HepG2 (cell line): Measurements from ENCODE around the gene SH3YL1. TPM values are rescaled to one million over a fixed set of nuclear protein-coding genes. Genes with fewer than 3 reads are reported as not detected.

Source experiments
- ATAC-seq: fragments of 200-7000 bp; cut with Tn5 transposase; 3 replicates; pipeline ENCODE4 v1.9.1; 2020; ENCODE audit warnings: mild to moderate bottlenecking, moderate library complexity
- BruUV-seq: library from RNA; stranded (reverse); fragments of 400-500 nt; replicated peaks from 2 replicates; lab custom pipeline; 2021; lab: Mats Ljungman, UMichigan
- CTCF ChIA-PET: fragments of 300-600 bp; formaldehyde crosslinking; extraction: SDS; loops from one replicate; lab custom pipeline; 2021; ENCODE audit warnings: low total read pairs, inconsistent platforms, low intra/inter-chr PET ratio; lab: Yijun Ruan, JAX
- POLR2A ChIA-PET: fragments of 350-600 bp; sonication (Branson Sonifier 250); formaldehyde crosslinking; loops from one replicate; lab custom pipeline; 2020; ENCODE audit warnings: antibody characterized with exemption, inconsistent platforms; lab: Yijun Ruan, JAX
- DNase-seq: peaks from one replicate; pipeline ENCODE4 v3.0.0-alpha.2; 2015; ENCODE audit warnings: low spot score
- FAIRE-seq: peaks from 3 replicates; lab custom pipeline; 2011; peaks lifted over from hg19 to GRCh38; lab: Jason Lieb, UNC
- H2AFZ ChIP-seq: one replicate; pipeline ENCODE4 v1.6.1; 2011; ENCODE audit warnings: low read length, inconsistent platforms
- H3K27ac ChIP-seq: fragments of 300-600 bp; 3 replicates; pipeline ENCODE4 v1.8.0; 2011; ENCODE audit warnings: mixed run types, mild to moderate bottlenecking, mixed read lengths, low read length, inconsistent platforms; ENCODE audit not compliant: insufficient read depth; ENCODE audit errors: extremely low read length
- H3K27me3 ChIP-seq, 2 experiments: fragments of 200-600 bp in 1 of 2; 2 replicates in 1 of 2; 3 replicates in 1 of 2; pipeline versions ENCODE4 v1.6.0 to v1.8.0; 2011; ENCODE audit warnings: low read length in 2 of 2, mild to moderate bottlenecking in 2 of 2, moderate library complexity in 2 of 2, inconsistent platforms in 1 of 2; ENCODE audit not compliant: insufficient read depth in 2 of 2, control insufficient read depth in 1 of 2
- H3K36me3 ChIP-seq, 2 experiments: fragments of 200-600 bp in 1 of 2; replicated peaks in 1 of 2; 2 replicates in 1 of 2; 3 replicates in 1 of 2; pipeline versions ENCODE4 v1.5.1 to v1.8.0; 2011; ENCODE audit warnings: low read length in 2 of 2, inconsistent platforms in 1 of 2; ENCODE audit not compliant: insufficient read depth in 2 of 2, control insufficient read depth in 1 of 2
- H3K4me1 ChIP-seq: 2 replicates; pipeline ENCODE4 v1.5.1; 2012; ENCODE audit warnings: low read length, inconsistent platforms; ENCODE audit not compliant: insufficient read depth
- H3K4me2 ChIP-seq: 2 replicates; pipeline ENCODE4 v1.6.0; 2011; ENCODE audit warnings: low read depth, low read length, inconsistent platforms
- H3K4me3 ChIP-seq, 3 experiments: fragments of 200-600 bp in 1 of 3; sonication (generic), shearing (Covaris generic) in 1 of 3; replicated peaks in 1 of 3; 2 replicates each; pipeline ENCODE4 v1.5.1; 2011 to 2016; ENCODE audit warnings: low read length in 3 of 3, inconsistent platforms in 2 of 3, low read depth in 2 of 3, mild to moderate bottlenecking in 2 of 3, control low read depth in 1 of 3, mixed read lengths in 1 of 3; ENCODE audit not compliant: insufficient read depth in 1 of 3
- H3K79me2 ChIP-seq: one replicate; pipeline ENCODE4 v1.6.1; 2011; ENCODE audit warnings: low read length, inconsistent platforms; ENCODE audit not compliant: insufficient read depth
- H3K9ac ChIP-seq: 2 replicates; pipeline ENCODE4 v1.6.0; 2011; ENCODE audit warnings: mild to moderate bottlenecking, low read depth, low read length, inconsistent platforms; ENCODE audit not compliant: insufficient read depth
- H3K9me3 ChIP-seq: 2 replicates; pipeline ENCODE4 v1.5.1; 2012; ENCODE audit warnings: mild to moderate bottlenecking, low read length
- H4K20me1 ChIP-seq: 2 replicates; pipeline ENCODE4 v1.6.0; 2011; ENCODE audit warnings: inconsistent platforms, mild to moderate bottlenecking, low read length, moderate library complexity; ENCODE audit not compliant: insufficient read depth
- ADNP ChIP-seq: sonication (generic); formaldehyde crosslinking; IDR thresholded peaks from 2 replicates; pipeline ENCODE4 v1.4.0; 2020; ENCODE audit warnings: missing genetic modification reagents
- AKAP8 ChIP-seq: sonication (generic); formaldehyde crosslinking; IDR thresholded peaks from 2 replicates; pipeline ENCODE4 v1.5.1; 2020; ENCODE audit warnings: mild to moderate bottlenecking, missing genetic modification reagents
- KDM5B ChIP-seq: sonication (generic); formaldehyde crosslinking; IDR thresholded peaks from 2 replicates; pipeline ENCODE4 v1.4.0; 2020; ENCODE audit warnings: missing genetic modification reagents, mild to moderate bottlenecking, borderline replicate concordance
- SIX4 ChIP-seq: sonication (generic); formaldehyde crosslinking; IDR thresholded peaks from 2 replicates; pipeline ENCODE4 v1.4.0; 2020; ENCODE audit warnings: missing genetic modification reagents
- STAT5B ChIP-seq: sonication (generic); formaldehyde crosslinking; IDR thresholded peaks from 2 replicates; pipeline ENCODE4 v1.4.0; 2020; ENCODE audit warnings: missing genetic modification reagents
- ZKSCAN1 ChIP-seq: fragments of 150-350 bp; IDR thresholded peaks from 2 replicates; pipeline ENCODE4 v1.6.1; 2014; ENCODE audit warnings: low read length
- ZNF30 ChIP-seq: sonication (generic); formaldehyde crosslinking; IDR thresholded peaks from 2 replicates; pipeline ENCODE4 v1.5.0; 2020; ENCODE audit warnings: mild to moderate bottlenecking, missing genetic modification reagents
- ZNF768 ChIP-seq: sonication (generic); formaldehyde crosslinking; IDR thresholded peaks from 2 replicates; pipeline ENCODE4 v1.4.0; 2020; ENCODE audit warnings: missing genetic modification reagents
- WGBS: methylation state at CpG from one replicate; pipeline ENCODE4 v1.1.6; 2017; ENCODE audit warnings: low lambda C conversion rate; 5-methylcytosine and 5-hydroxymethylcytosine counted together
- in situ Hi-C: cut with HindIII; loops from 2 replicates; pipeline ENCODE4 v1.10.0; 2017; ENCODE audit warnings: low pct_unique_long_range_greater_than_20kb; ENCODE audit not compliant: extremely low pct_ligation_motif_present
- intact Hi-C: fragments of 100-400 bp; cut with micrococcal nuclease; formaldehyde crosslinking; loops from one replicate; pipeline ENCODE4 v1.10.0; 2022; ENCODE audit not compliant: unreplicated experiment
- polyA plus RNA-seq, 8 experiments: library from polyadenylated mRNA; depleted of rRNA in 3 of 8; stranded (reverse) in 7 of 8; unstranded in 1 of 8; fragments of >200 nt; fragmentation: Illumina TruSeq in 4 of 8; extraction: Trizol in 4 of 8; gene quantifications; 2 replicates each; pipeline versions ENCODE4 v1.2.1 to v1.2.3, GENCODE V29; 2011 to 2016; ENCODE audit warnings: low read depth in 4 of 8, missing spikeins in 1 of 8, mixed read lengths in 1 of 8; ENCODE audit not compliant: insufficient read depth in 1 of 8
- total RNA-seq, 5 experiments: library from RNA; depleted of rRNA; stranded (reverse); fragments of >200 nt; fragmentation: Illumina TruSeq; extraction: Trizol; gene quantifications; 2 replicates each; pipeline ENCODE4 v1.2.3, GENCODE V29; 2016; ENCODE audit warnings: low read depth in 1 of 5
- TF ChIP-seq, protein P1 (sequence below): sonication (generic); formaldehyde crosslinking; IDR thresholded peaks from 2 replicates; pipeline ENCODE4 v1.4.0; 2020; ENCODE audit warnings: mild to moderate bottlenecking, missing genetic modification reagents
- TF ChIP-seq, protein P2 (sequence below): sonication (generic); formaldehyde crosslinking; IDR thresholded peaks from 2 replicates; pipeline ENCODE4 v1.4.0; 2020; ENCODE audit warnings: missing genetic modification reagents
- TF ChIP-seq, protein P3 (sequence below): IDR thresholded peaks from 2 replicates; pipeline ENCODE4 v1.6.1; 2016; ENCODE audit warnings: low read depth
- TF ChIP-seq, protein P4 (sequence below): sonication (generic); formaldehyde crosslinking; IDR thresholded peaks from 2 replicates; pipeline ENCODE4 v1.9.0; 2022; ENCODE audit warnings: missing genetic modification reagents, mild to moderate bottlenecking, borderline replicate concordance

Gene SH3YL1
- total and polyA plus RNA-seq, 2 of the 13 experiments (the other 11 are each of a cell fraction or from before 2014, with no cell fraction given): 13.0 to 48.2 TPM

DNA sequence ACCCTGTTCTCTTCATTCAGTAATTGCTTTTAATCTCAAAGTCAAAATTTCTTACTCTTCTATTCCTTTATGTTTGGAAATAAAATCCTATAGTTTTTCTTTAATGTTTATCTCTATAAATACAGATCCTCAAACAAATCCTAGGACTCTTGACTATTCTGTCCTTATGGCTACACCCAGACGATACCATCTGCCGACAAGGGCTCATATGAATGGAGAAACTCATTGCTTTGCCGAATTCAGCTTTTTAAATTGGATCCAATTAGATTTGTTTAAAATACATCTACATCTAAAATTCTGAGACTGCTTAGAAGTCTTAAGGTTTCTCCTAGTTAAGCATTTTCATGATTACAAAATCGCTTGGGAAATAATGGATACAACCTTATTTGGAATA lies 15.1 kb upstream of the SH3YL1 start:
- Histone ChIP-seq H3K79me2 (peaks cover 51% of the 10 kb centered on the region), H3K4me1 (no peaks in the 10 kb centered on the region), H3K4me2 (no peak overlapping the region), H3K27me3 (no peaks in the 10 kb centered on the region), H3K9ac (no peak overlapping the region), H2AFZ (no peak overlapping the region), H4K20me1 (peaks cover 22% of the 10 kb centered on the region), H3K27ac (no peak overlapping the region), H3K36me3 (peaks cover 36 to 74% of the 10 kb centered on the region in 2 experiments), H3K9me3 (no peaks in the 10 kb centered on the region), H3K4me3 (no peak overlapping the region)
- ChIA-PET CTCF (no interaction called here), POLR2A (interaction anchor here (0.6 kb wide), 1 partner anchor 15 kb away, joined by 3 read pairs; the partner anchor contains the start of gene ACP1)
- no peak for FAIRE-seq
- TF ChIP-seq, protein P1, sequence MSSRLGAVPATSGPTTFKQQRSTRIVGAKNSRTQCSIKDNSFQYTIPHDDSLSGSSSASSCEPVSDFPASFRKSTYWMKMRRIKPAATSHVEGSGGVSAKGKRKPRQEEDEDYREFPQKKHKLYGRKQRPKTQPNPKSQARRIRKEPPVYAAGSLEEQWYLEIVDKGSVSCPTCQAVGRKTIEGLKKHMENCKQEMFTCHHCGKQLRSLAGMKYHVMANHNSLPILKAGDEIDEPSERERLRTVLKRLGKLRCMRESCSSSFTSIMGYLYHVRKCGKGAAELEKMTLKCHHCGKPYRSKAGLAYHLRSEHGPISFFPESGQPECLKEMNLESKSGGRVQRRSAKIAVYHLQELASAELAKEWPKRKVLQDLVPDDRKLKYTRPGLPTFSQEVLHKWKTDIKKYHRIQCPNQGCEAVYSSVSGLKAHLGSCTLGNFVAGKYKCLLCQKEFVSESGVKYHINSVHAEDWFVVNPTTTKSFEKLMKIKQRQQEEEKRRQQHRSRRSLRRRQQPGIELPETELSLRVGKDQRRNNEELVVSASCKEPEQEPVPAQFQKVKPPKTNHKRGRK: no peak
- no peak for TF ChIP-seq ZNF768 (CRISPR knock-in tag)
- no peak for TF ChIP-seq SIX4 (CRISPR knock-in tag)
- no peak for TF ChIP-seq ZKSCAN1
- no peak for TF ChIP-seq KDM5B (CRISPR knock-in tag)
- TF ChIP-seq ZNF30 (CRISPR knock-in tag): no peak
- no peak for TF ChIP-seq STAT5B
- TF ChIP-seq AKAP8: no peak
- TF ChIP-seq, protein P2, sequence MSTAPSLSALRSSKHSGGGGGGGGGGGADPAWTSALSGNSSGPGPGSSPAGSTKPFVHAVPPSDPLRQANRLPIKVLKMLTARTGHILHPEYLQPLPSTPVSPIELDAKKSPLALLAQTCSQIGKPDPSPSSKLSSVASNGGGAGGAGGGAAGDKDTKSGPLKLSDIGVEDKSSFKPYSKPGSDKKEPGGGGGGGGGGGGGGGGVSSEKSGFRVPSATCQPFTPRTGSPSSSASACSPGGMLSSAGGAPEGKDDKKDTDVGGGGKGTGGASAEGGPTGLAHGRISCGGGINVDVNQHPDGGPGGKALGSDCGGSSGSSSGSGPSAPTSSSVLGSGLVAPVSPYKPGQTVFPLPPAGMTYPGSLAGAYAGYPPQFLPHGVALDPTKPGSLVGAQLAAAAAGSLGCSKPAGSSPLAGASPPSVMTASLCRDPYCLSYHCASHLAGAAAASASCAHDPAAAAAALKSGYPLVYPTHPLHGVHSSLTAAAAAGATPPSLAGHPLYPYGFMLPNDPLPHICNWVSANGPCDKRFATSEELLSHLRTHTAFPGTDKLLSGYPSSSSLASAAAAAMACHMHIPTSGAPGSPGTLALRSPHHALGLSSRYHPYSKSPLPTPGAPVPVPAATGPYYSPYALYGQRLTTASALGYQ: no peak
- no peak for TF ChIP-seq ADNP (CRISPR knock-in tag)
- TF ChIP-seq, protein P3, sequence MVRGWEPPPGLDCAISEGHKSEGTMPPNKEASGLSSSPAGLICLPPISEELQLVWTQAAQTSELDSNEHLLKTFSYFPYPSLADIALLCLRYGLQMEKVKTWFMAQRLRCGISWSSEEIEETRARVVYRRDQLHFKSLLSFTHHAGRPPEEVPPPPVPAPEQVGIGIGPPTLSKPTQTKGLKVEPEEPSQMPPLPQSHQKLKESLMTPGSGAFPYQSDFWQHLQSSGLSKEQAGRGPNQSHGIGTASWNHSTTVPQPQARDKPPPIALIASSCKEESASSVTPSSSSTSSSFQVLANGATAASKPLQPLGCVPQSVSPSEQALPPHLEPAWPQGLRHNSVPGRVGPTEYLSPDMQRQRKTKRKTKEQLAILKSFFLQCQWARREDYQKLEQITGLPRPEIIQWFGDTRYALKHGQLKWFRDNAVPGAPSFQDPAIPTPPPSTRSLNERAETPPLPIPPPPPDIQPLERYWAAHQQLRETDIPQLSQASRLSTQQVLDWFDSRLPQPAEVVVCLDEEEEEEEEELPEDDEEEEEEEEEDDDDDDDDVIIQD: no peak
- TF ChIP-seq, protein P4, sequence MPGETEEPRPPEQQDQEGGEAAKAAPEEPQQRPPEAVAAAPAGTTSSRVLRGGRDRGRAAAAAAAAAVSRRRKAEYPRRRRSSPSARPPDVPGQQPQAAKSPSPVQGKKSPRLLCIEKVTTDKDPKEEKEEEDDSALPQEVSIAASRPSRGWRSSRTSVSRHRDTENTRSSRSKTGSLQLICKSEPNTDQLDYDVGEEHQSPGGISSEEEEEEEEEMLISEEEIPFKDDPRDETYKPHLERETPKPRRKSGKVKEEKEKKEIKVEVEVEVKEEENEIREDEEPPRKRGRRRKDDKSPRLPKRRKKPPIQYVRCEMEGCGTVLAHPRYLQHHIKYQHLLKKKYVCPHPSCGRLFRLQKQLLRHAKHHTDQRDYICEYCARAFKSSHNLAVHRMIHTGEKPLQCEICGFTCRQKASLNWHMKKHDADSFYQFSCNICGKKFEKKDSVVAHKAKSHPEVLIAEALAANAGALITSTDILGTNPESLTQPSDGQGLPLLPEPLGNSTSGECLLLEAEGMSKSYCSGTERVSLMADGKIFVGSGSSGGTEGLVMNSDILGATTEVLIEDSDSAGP (CRISPR knock-in tag): no peak
- no peak for ATAC-seq
- in situ Hi-C loops (no loop called here), intact Hi-C loops (no loop called here)
- DNase-seq: no peak
- WGBS: 99% methylated on average over 4 of the region's 4 CpGs
- BruUV-seq: no TSS peak
